NCI-H226 (cell line): ENCODE measurements around the gene EVI5L.
"Not testable (repeated sequence)": the region's sequence is repeated elsewhere in the genome, so short reads cannot be mapped to it uniquely, and the experiment has no call there.

ENCODE experiments used
- DNase-seq: peaks from one replicate; pipeline ENCODE4 v3.0.0-alpha.2; 2015

EVI5L gene

DNA sequence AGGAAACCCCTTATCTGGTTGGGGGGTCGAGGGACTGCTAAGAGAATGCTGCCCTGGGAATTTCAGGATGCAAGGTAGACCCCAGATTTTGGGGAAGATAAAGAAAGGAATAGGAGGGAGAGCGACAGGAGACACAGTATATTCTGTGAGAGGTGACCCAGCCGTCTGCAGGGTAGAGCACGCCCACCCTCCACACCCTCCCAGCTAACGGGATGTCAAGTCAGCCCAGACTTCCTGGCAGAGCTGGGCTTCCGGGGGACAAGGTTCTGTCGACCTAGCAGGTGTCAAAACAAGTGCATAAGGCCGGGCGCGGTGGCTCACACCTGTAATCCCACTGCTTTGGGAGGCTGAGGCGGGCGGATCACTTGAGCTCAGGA, 44.9 kb downstream of the EVI5L start:
- DNase-seq, result no peak

GRCh38 chr19:7877249-7877836, 47.3 kb downstream of the EVI5L start:
- DNase-seq, result no peak

- no peak for DNase-seq
These were observed 49.2 kb downstream of the EVI5L start for GRCh38 chr19:7879111-7879807.

GRCh38 chr19:7879836-7880235, 49.8 kb downstream of the EVI5L start:
- no peak for DNase-seq

DNA sequence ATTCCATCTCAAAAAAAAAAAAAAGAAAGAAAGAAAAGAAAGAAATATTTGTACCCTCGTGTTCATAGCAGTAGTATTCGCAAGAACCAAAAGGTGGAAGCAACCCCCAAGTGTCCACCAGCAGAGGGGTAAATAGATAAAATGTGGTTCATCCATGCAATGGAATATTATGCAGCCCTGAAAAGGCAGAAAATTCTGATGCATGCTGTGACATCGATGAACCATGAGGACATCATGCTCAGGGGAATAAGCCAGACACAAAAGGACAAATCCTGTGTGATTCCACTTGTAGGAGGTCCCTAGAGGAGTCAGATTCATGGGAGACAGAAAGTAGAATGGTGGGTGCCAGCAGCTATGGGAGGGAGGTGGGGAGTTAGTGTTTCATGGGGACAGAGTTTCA, 51.9 kb downstream of the EVI5L start:
- DNase-seq, result no peak

DNA sequence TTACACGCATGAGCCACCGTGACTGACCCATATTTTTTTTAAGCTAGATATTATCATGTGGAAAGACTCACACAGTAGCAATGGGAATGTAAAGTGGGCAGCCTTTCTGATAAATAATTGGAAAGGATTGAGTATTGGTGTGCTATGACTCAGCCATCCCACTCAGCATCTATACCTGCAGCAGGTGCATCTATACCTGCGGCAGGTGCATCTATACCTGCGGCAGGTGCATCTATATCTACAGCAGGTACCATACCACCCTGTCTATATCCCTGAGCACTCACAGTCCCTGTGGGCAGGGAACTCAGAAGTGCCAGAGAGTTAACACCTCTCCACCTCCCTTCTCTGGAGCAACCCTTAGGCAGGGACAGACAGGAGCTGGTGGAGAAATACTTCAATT, 53.1 kb downstream of the EVI5L start:
- DNase-seq, result no peak

- DNase-seq, result peak; percentile 40
These were observed 54.0 kb downstream of the EVI5L start for GRCh38 chr19:7883796-7884570.

DNA sequence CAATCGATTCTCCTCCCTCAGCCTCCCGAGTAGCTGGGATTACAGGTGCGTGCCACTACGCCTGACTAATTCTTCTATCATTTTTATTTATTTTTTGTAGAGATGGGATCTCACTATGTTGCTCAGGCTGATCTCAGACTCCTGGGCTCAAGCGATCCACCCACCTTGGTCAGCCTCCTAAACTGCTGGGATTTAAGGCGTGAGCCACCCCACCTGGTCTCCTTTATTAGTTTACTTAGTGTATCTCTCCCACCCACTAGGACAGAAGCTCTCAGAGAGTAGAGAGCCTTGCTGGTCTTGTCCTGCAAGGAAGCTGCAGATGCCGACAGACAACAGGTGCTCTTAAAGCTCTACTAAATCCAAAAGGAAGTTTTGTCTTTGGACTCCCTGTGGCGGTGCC, 55.8 kb downstream of the EVI5L start:
- no peak for DNase-seq

DNA sequence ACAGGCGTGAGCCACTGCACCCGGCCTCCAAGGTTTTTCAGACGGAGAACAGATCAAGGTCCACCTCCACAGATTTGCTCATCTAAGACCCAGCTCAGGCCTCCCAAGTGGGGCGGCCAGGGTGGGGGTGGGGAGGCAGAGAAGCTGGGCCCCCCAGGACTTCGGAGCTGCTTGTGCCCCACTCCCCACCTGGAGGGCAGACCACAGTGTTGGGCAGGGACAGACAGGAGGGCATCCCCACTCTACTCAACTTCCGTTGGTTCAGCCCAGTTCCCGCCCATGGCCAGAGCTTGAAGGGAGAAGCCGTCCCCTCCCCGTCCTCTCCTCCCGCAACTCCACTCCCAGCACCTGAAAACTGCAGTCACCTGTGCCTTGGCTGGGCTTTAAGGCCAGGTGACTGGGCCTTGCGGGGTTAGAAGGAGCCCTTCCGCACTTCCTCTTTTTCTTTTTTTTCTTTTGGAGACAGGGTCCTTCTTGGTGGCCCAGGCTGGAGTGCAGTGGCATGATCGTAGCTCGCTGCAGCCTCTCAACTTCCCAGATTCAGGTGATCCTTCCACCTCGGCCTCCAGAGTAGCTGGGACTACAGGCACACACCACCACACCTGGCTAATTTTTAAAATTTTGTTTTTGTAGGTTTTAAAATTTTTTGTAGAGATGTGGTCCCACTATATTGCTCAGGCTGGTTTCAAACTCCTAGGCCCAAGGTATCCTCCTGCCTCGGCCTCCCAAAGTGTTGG, 57.6 kb downstream of the EVI5L start:
- no peak for DNase-seq

- peak; percentile 73 for DNase-seq
These were observed 58.3 kb downstream of the EVI5L start, which contains the start of gene LRRC8E for GRCh38 chr19:7888145-7888825. Gene LRRC8E, plus strand, starts transcription at chr19:7888510. Its CDS starts 7,094 bp downstream, at chr19:7895604.

- DNase-seq, result no peak
These were observed 58.8 kb downstream of the EVI5L start for GRCh38 chr19:7888826-7889217.

GRCh38 chr19:7893362-7894101, 63.5 kb downstream of the EVI5L start:
- DNase-seq, result not testable (repeated sequence)

GRCh38 chr19:7894612-7895309, 64.7 kb downstream of the EVI5L start:
- DNase-seq, result no peak

DNA sequence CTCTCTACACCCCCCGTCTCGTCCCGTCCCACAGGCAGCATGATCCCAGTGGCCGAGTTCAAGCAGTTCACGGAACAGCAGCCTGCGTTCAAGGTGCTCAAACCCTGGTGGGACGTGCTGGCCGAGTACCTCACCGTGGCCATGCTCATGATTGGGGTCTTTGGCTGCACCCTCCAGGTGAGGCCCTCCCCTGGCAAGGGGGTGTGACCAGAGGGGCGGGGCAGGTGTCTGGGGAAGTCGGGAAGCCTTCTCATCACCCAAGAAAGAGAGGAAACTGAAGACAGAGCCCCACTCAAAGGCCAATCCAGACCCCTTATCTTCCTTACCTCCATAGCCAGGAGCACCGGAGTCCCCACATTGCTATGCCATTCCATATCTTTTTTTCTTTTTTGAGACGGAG, 65.5 kb downstream of the EVI5L start:
- DNase-seq, result no peak

DNA sequence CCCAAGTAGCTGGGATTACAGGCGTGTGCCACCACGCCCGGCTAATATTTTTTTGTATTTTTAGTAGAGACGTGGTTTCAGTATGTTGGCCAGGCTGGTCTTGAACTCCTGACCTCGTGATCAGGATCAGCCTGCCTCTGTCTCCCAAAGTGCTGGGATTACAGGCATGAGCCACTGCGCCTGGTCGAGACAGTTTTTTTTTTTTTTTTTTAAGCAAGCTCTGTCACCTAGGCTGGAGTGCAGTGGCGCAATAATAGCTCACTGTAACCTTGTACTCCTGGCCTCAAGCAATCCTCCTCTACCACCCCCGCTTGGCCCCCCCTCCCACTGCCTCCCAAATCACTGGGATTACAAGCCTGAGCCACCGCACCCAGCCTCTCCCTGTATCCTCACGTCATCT, 67.3 kb downstream of the EVI5L start:
- no peak for DNase-seq

GRCh38 chr19:7898967-7899366, 68.9 kb downstream of the EVI5L start:
- no peak for DNase-seq

DNA sequence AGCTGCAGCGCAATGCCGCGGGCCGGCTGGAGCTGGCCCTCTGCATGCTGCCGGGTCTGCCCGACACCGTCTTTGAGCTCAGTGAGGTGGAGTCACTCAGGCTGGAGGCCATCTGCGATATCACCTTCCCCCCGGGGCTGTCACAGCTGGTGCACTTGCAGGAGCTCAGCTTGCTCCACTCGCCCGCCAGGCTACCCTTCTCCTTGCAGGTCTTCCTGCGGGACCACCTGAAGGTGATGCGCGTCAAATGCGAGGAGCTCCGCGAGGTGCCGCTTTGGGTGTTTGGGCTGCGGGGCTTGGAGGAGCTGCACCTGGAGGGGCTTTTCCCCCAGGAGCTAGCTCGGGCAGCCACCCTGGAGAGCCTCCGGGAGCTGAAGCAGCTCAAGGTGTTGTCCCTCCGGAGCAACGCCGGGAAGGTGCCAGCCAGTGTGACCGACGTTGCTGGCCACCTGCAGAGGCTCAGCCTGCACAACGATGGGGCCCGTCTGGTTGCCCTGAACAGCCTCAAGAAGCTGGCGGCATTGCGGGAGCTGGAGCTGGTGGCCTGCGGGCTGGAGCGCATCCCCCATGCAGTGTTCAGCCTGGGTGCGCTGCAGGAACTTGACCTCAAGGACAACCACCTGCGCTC, 69.8 kb downstream of the EVI5L start:
- DNase-seq, result no peak

DNA sequence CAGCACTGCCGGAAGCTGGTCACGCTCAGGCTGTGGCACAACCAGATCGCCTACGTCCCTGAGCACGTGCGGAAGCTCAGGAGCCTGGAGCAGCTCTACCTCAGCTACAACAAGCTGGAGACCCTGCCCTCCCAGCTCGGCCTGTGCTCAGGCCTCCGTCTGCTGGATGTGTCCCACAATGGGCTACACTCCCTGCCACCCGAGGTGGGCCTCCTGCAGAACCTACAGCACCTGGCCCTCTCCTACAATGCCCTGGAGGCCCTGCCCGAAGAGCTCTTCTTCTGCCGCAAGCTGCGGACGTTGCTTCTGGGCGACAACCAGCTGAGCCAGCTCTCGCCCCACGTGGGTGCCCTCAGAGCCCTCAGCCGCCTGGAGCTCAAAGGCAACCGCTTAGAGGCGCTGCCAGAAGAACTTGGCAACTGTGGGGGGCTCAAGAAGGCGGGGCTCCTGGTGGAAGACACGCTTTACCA, 70.4 kb downstream of the EVI5L start:
- DNase-seq, result no peak

GRCh38 chr19:7900931-7901330, 70.9 kb downstream of the EVI5L start:
- DNase-seq, result no peak

DNA sequence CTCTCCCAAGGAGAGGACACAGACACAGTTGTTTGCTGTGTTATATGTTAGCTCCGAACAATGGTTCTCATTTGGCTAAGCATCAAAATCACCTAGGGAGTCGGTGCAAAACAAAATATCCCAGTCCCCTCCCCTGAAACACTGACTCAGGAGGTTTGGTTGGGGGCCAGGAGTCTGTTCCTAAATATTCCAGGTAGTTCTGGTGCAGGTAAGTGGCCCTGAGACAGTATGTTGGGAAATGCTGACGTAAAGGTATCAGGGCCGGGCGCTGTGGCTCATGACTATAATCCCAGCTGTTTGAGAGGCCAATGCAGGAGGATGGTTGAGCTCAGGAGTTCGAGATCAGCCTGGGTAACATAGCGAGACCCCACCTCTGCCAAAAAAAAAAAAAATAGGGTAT, 71.3 kb downstream of the EVI5L start:
- no peak for DNase-seq

DNA sequence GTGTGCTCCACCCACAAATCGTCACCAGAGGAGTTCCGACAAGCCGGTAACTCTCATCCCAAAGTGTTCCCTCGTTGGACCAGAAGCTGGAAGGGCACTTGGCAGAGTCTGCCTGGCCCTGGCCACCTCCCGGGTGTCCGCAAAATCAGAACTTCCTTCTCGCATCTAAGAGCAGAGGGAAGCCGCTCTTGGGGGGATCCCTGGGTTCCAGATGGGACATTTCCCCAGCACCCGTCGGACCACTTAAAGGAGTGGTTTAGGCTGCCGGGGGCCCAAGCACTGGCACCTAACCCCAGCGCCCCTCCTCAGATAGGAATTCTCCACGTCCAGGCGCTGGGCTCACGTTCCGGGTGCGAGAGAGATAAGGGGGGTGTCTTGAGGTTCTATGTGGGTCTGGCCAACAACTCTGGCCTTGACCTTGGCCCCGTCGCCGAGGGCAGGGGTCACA, 72.8 kb downstream of the EVI5L start:
- no peak for DNase-seq
